Neural crest cell (in vitro differentiated cells): Measurements from ENCODE around the gene CCKAR. TPM values are rescaled to one million over a fixed set of nuclear protein-coding genes. Genes with fewer than 3 reads are reported as not detected.

Source experiments
- DNase-seq: peaks from one replicate; pipeline ENCODE4 v3.0.0; 2021; ENCODE audit warnings: low read depth, mixed read lengths, low spot score
- H3K27ac Mint-ChIP-seq: one replicate; pipeline ENCODE4 v1.8.0; 2021; ENCODE audit warnings: mild to moderate bottlenecking, mixed read lengths; ENCODE audit not compliant: unreplicated experiment
- H3K27me3 Mint-ChIP-seq: 2 replicates; pipeline ENCODE4 v1.8.0; 2021; ENCODE audit warnings: low read depth, mild to moderate bottlenecking, mixed read lengths
- H3K36me3 Mint-ChIP-seq: 2 replicates; pipeline ENCODE4 v1.8.0; 2021; ENCODE audit warnings: low read depth, mild to moderate bottlenecking, mixed read lengths
- H3K4me1 Mint-ChIP-seq: 2 replicates; pipeline ENCODE4 v1.8.0; 2021; ENCODE audit warnings: mixed read lengths
- H3K4me3 Mint-ChIP-seq: one replicate; pipeline ENCODE4 v1.8.0; 2021; ENCODE audit warnings: mild to moderate bottlenecking, mixed read lengths
- H3K9me3 Mint-ChIP-seq: 2 replicates; pipeline ENCODE4 v1.8.0; 2021; ENCODE audit warnings: mixed read lengths
- CTCF ChIP-seq: fragments of 200-600 bp; sonication (generic); conservative IDR thresholded peaks from 2 replicates; pipeline ENCODE4 v1.5.0; 2021; ENCODE audit warnings: antibody characterized with exemption, mild to moderate bottlenecking
- long read RNA-seq: library from polyadenylated mRNA; unstranded; transcript quantifications from one replicate; pipeline ENCODE4 v2.0.0, GENCODE V29; 2020
- total RNA-seq: library from RNA; stranded (reverse); gene quantifications from 2 replicates; pipeline ENCODE4 v1.2.1, GENCODE V29; 2021

Gene CCKAR
- total RNA-seq, result not detected in 2 replicates
- long read RNA-seq, result 0 reads

- no peak for DNase-seq
- no peaks in the 10 kb centered on the region for H3K36me3 Mint-ChIP-seq
- H3K4me1 Mint-ChIP-seq, result peaks cover 5% of the 10 kb centered on the region
- H3K4me3 Mint-ChIP-seq, result no peak within 1 kb of the TSS
- TF ChIP-seq CTCF, result no peak
- no peak within 1 kb of the TSS for H3K27ac Mint-ChIP-seq
- peaks cover 4% of the 10 kb centered on the region for H3K9me3 Mint-ChIP-seq
- H3K27me3 Mint-ChIP-seq, result peaks cover 22% of the 10 kb centered on the region
These were observed at the start of gene CCKAR for GRCh38 chr4:26490111-26490959. Gene CCKAR (minus strand): TSS chr4:26490484. CDS start chr4:26490267, 217 bp downstream.

- peaks cover 10% of the 10 kb centered on the region for H3K4me1 Mint-ChIP-seq
- H3K9me3 Mint-ChIP-seq, result no peaks in the 10 kb centered on the region
- H3K36me3 Mint-ChIP-seq, result no peaks in the 10 kb centered on the region
- no peak overlapping the region for H3K27ac Mint-ChIP-seq
- TF ChIP-seq CTCF, result no peak
- H3K4me3 Mint-ChIP-seq, result no peak overlapping the region
- no peaks in the 10 kb centered on the region for H3K27me3 Mint-ChIP-seq
- no peak for DNase-seq
These were observed 43.4 kb upstream of the CCKAR start for GRCh38 chr4:26533685-26534084.

GRCh38 chr4:26531491-26532116, 41.3 kb upstream of the CCKAR start:
- H3K9me3 Mint-ChIP-seq, result no peaks in the 10 kb centered on the region
- H3K27me3 Mint-ChIP-seq, result no peaks in the 10 kb centered on the region
- H3K4me3 Mint-ChIP-seq, result no peak overlapping the region
- H3K36me3 Mint-ChIP-seq, result no peaks in the 10 kb centered on the region
- peaks cover 11% of the 10 kb centered on the region for H3K4me1 Mint-ChIP-seq
- no peak for TF ChIP-seq CTCF
- DNase-seq, result no peak
- no peak overlapping the region for H3K27ac Mint-ChIP-seq

GRCh38 chr4:26530099-26530498, 39.8 kb upstream of the CCKAR start:
- Mint-ChIP-seq H3K27me3 (no peaks in the 10 kb centered on the region), H3K4me3 (no peak overlapping the region), H3K9me3 (no peaks in the 10 kb centered on the region), H3K4me1 (peaks cover 11% of the 10 kb centered on the region), H3K27ac (no peak overlapping the region), H3K36me3 (no peaks in the 10 kb centered on the region)
- TF ChIP-seq CTCF, result no peak
- no peak for DNase-seq

- H3K27ac Mint-ChIP-seq, result no peak overlapping the region
- TF ChIP-seq CTCF, result no peak
- H3K4me1 Mint-ChIP-seq, result peaks cover 11% of the 10 kb centered on the region
These were observed 39.2 kb upstream of the CCKAR start for GRCh38 chr4:26529479-26529878.

More at GRCh38 chr4:26529479-26529878, 39.2 kb upstream of the CCKAR start:
- Mint-ChIP-seq H3K4me3 (no peak overlapping the region), H3K36me3 (no peaks in the 10 kb centered on the region), H3K27me3 (no peaks in the 10 kb centered on the region), H3K9me3 (no peaks in the 10 kb centered on the region)
- DNase-seq, result no peak
